Spleen (tissue), 13 donors: ENCODE data around the gene UCN3. TPM values are rescaled to one million over a fixed set of nuclear protein-coding genes. Genes with fewer than 3 reads are reported as not detected.

Experiments used
- DNase-seq: peaks from one replicate; pipeline ENCODE4 v3.0.0-alpha.2; 2020
- H3K27ac ChIP-seq, 8 donors: fragments of 200-600 bp; sonication (generic) in 7 of 8; 1 replicate in 4 of 8; 2 replicates in 4 of 8; pipeline versions ENCODE4 v1.5.0 to v1.8.0; 2016 to 2021; ENCODE audit warnings: inconsistent platforms in 4 of 8, mild to moderate bottlenecking in 4 of 8, moderate library complexity in 1 of 8
- H3K27me3 ChIP-seq, 7 donors: fragments of 200-600 bp; sonication (generic) in 6 of 7; replicated peaks in 1 of 7; 1 replicate in 4 of 7; 2 replicates in 3 of 7; pipeline versions ENCODE4 v1.5.0 to v1.8.0; 2016 to 2021; ENCODE audit warnings: inconsistent platforms in 3 of 7, mild to moderate bottlenecking in 1 of 7
- H3K36me3 ChIP-seq, 6 donors: fragments of 200-600 bp; sonication (generic) in 5 of 6; 1 replicate in 4 of 6; 2 replicates in 2 of 6; pipeline versions ENCODE4 v1.5.0 to v1.8.0; 2016 to 2021; ENCODE audit warnings: inconsistent platforms in 2 of 6
- H3K4me1 ChIP-seq, 6 donors: fragments of 200-600 bp; sonication (generic) in 5 of 6; 1 replicate in 3 of 6; 2 replicates in 3 of 6; pipeline versions ENCODE4 v1.5.0 to v1.8.0; 2016 to 2021; ENCODE audit warnings: inconsistent platforms in 3 of 6
- H3K4me3 ChIP-seq, 8 donors: fragments of 200-600 bp; sonication (generic) in 7 of 8; 1 replicate in 4 of 8; 2 replicates in 4 of 8; pipeline versions ENCODE4 v1.5.0 to v1.8.0; 2016 to 2021; ENCODE audit warnings: inconsistent platforms in 4 of 8, mild to moderate bottlenecking in 4 of 8, moderate library complexity in 2 of 8
- H3K9me3 ChIP-seq, 8 donors: fragments of 200-600 bp; sonication (generic) in 7 of 8; 1 replicate in 4 of 8; 2 replicates in 4 of 8; pipeline versions ENCODE4 v1.5.0 to v1.8.0; 2016 to 2021; ENCODE audit warnings: inconsistent platforms in 4 of 8
- CTCF ChIP-seq, 11 experiments: fragments of 200-600 bp in 7 of 11; fragments of 450-650 bp in 4 of 11; sonication (generic) in 4 of 11; IDR thresholded peaks in 8 of 11; conservative IDR thresholded peaks in 3 of 11; 1 replicate in 7 of 11; 2 replicates in 4 of 11; pipeline versions ENCODE4 v1.4.0 to v1.8.0; 2016 to 2021; ENCODE audit warnings: antibody characterized with exemption in 11 of 11, inconsistent platforms in 4 of 11, mild to moderate bottlenecking in 1 of 11
- POLR2A ChIP-seq, 3 donors: fragments of 450-650 bp; IDR thresholded peaks; one replicate each; pipeline ENCODE4 v1.5.1; 2017; ENCODE audit warnings: antibody characterized with exemption in 3 of 3, mild to moderate bottlenecking in 1 of 3
- POLR2AphosphoS5 ChIP-seq, 3 donors: sonication (generic); formaldehyde crosslinking; IDR thresholded peaks; one replicate each; pipeline ENCODE4 v1.5.1; 2017; ENCODE audit warnings: antibody characterized with exemption in 3 of 3
- WGBS, 5 donors: extraction: QIAGEN DNeasy Blood & Tissue Kit in 3 of 5; methylation state at CpG; one replicate each; pipeline versions ENCODE4 v1.1.5 to v1.1.7; 2013 to 2018; 5-methylcytosine and 5-hydroxymethylcytosine counted together
- intact Hi-C: fragments of 100-400 bp; cut with DNase I; formaldehyde crosslinking; loops from one replicate; pipeline ENCODE4 v1.15.0; 2023; ENCODE audit warnings: low total_unique reads
- long read RNA-seq, 2 donors: transcript quantifications; one replicate each; lab custom pipeline, GENCODE V29; 2026
- polyA plus RNA-seq, 3 donors: library from polyadenylated mRNA; stranded (reverse); fragments of 200-250 nt; gene quantifications; one replicate each; pipeline ENCODE4 v1.2.1, GENCODE V29; 2013
- total RNA-seq, 7 donors: library from RNA; depleted of rRNA in 3 of 7; stranded (reverse); fragments of >200 nt in 3 of 7; fragmentation: NEBNext Ultra II Directional in 4 of 7; extraction: Animal tissue kit (Norgen Biotek cat#: 25700) in 4 of 7; gene quantifications; one replicate each; pipeline versions ENCODE4 v1.1.0 to v1.2.1, GENCODE V29; 2016 to 2021
- donor health status: healthy with polysubstance abuse.
- donor health status: DM: no; HTN: no; CAD: no; lungs with moderate emphysema.
- donor health status: DM: no; HTN: no; CAD: no.
- donor health status: Bipolar disorder and iron deficiency.
- donor health status: healthy.
- donor health status: DM: no; HTN: no; CAD: no.
- donor health status: DM: yes; HTN: yes; CAD: no.

UCN3 gene
- total RNA-seq = not detected
- not detected for polyA plus RNA-seq
- long read RNA-seq, donor 1 = 0 reads
- long read RNA-seq, donor 2 = 0 reads

GRCh38 chr10:5364890-5365338, at the start of gene UCN3:
UCN3 (plus strand) TSS chr10:5364966; CDS start chr10:5373721, 8,755 bp downstream.
- Histone ChIP-seq H3K27ac (no peak within 1 kb of the TSS), H3K36me3 (no peaks in the 10 kb centered on the region), H3K27me3 (peaks cover 0 to 32% (median 0%) of the 10 kb centered on the region in 7 donors), H3K4me3 (no peak within 1 kb of the TSS), H3K9me3 (no peaks in the 10 kb centered on the region), H3K4me1 (no peaks in the 10 kb centered on the region)
- intact Hi-C loops = no loop called here
- WGBS, 5 donors = 70 to 84% (median 75%) methylated on average over 21 of the region's 21 CpGs
- no peak for TF ChIP-seq POLR2AphosphoS5 (IDR thresholded peaks at IDR 0.05)
- TF ChIP-seq POLR2A (IDR thresholded peaks at IDR 0.05) = no peak
- TF ChIP-seq CTCF (IDR thresholded peaks at IDR 0.05 in 8 of 11, conservative IDR thresholded peaks at IDR 0.05 in 3 of 11) = no peak
- DNase-seq = no peak

GRCh38 chr10:5317547-5318107, 47.1 kb upstream of the UCN3 start:
- Histone ChIP-seq H3K27me3 (no peaks in the 10 kb centered on the region), H3K4me3 (no peak overlapping the region), H3K27ac (no peak overlapping the region), H3K36me3 (no peaks in the 10 kb centered on the region), H3K9me3 (no peaks in the 10 kb centered on the region), H3K4me1 (peaks cover 0 to 13% (median 0%) of the 10 kb centered on the region in 6 donors)
- no peak for DNase-seq
- intact Hi-C loops = no loop called here
- TF ChIP-seq POLR2AphosphoS5 (IDR thresholded peaks at IDR 0.05) = no peak
- TF ChIP-seq CTCF (IDR thresholded peaks at IDR 0.05 in 8 of 11, conservative IDR thresholded peaks at IDR 0.05 in 3 of 11) = no peak
- no peak for TF ChIP-seq POLR2A (IDR thresholded peaks at IDR 0.05)
- WGBS, 5 donors = 17 to 25% (median 19%) methylated on average over 10 of the region's 10 CpGs

- H3K4me1 ChIP-seq = peaks cover 0 to 13% (median 0%) of the 10 kb centered on the region in 6 donors
- H3K9me3 ChIP-seq = no peaks in the 10 kb centered on the region
- no peak for TF ChIP-seq POLR2AphosphoS5 (IDR thresholded peaks at IDR 0.05)
- TF ChIP-seq POLR2A (IDR thresholded peaks at IDR 0.05) = no peak
- no peaks in the 10 kb centered on the region for H3K27me3 ChIP-seq
- DNase-seq = no peak
- WGBS, 5 donors = 77 to 95% (median 91%) methylated on average over 5 of the region's 5 CpGs
- no peaks in the 10 kb centered on the region for H3K36me3 ChIP-seq
- intact Hi-C loops = no loop called here
- H3K27ac ChIP-seq = no peak overlapping the region
- no peak overlapping the region for H3K4me3 ChIP-seq
Observed at GRCh38 chr10:5318148-5318547, 46.6 kb upstream of the UCN3 start.

- 72 to 91% (median 88%) methylated on average over 4 of the region's 4 CpGs for WGBS, 5 donors
- peaks cover 0 to 5% (median 0%) of the 10 kb centered on the region in 7 donors for H3K27me3 ChIP-seq
Observed at GRCh38 chr10:5319863-5320262, 44.9 kb upstream of the UCN3 start.

More at GRCh38 chr10:5319863-5320262, 44.9 kb upstream of the UCN3 start:
- Histone ChIP-seq H3K36me3 (no peaks in the 10 kb centered on the region), H3K27ac (no peak overlapping the region), H3K4me3 (no peak overlapping the region), H3K4me1 (peaks cover 0 to 13% (median 0%) of the 10 kb centered on the region in 6 donors), H3K9me3 (no peaks in the 10 kb centered on the region)
- DNase-seq = no peak
- intact Hi-C loops = no loop called here
- TF ChIP-seq POLR2AphosphoS5 (IDR thresholded peaks at IDR 0.05) = no peak
- TF ChIP-seq CTCF (IDR thresholded peaks at IDR 0.05 in 8 of 11, conservative IDR thresholded peaks at IDR 0.05 in 3 of 11) = no peak
- no peak for TF ChIP-seq POLR2A (IDR thresholded peaks at IDR 0.05)
